KOPT-K1 (cell line): ENCODE data around the gene HNRNPD.
A peak's percentile ranks its signal among the peaks of the same experiment; 100 is the strongest.
"Not testable (repeated sequence)": the region's sequence is repeated elsewhere in the genome, so short reads cannot be mapped to it uniquely, and the experiment has no call there.

Experiments
- H3K27ac ChIP-seq: fragments of 200-600 bp; sonication (generic); 2 replicates; pipeline ENCODE4 v1.5.1; 2016; ENCODE audit warnings: antibody characterized with exemption, mild to moderate bottlenecking, low read depth, low read length; ENCODE audit not compliant: poor library complexity, severe bottlenecking
- H3K36me3 ChIP-seq: fragments of 200-600 bp; sonication (generic); 2 replicates; pipeline ENCODE4 v1.5.1; 2017; ENCODE audit warnings: antibody characterized with exemption, mild to moderate bottlenecking, low read length, moderate library complexity; ENCODE audit not compliant: insufficient read depth
- H3K9me3 ChIP-seq: fragments of 200-600 bp; sonication (generic); 2 replicates; pipeline ENCODE4 v1.5.1; 2017; ENCODE audit warnings: antibody characterized with exemption, low read length, mild to moderate bottlenecking; ENCODE audit not compliant: insufficient read depth, poor library complexity, severe bottlenecking

The HNRNPD gene

GRCh38 chr4:82382751-82383150 lies 9.0 kb upstream of the HNRNPD start:
- H3K36me3 ChIP-seq: peaks cover 11% of the 10 kb centered on the region; the same call in 1 of the 2 replicates
- peaks cover 36% of the 10 kb centered on the region for H3K9me3 ChIP-seq
- no peak overlapping the region for H3K27ac ChIP-seq

- H3K27ac ChIP-seq: no peak overlapping the region
These were observed 8.0 kb upstream of the HNRNPD start for GRCh38 chr4:82381661-82382296.

DNA sequence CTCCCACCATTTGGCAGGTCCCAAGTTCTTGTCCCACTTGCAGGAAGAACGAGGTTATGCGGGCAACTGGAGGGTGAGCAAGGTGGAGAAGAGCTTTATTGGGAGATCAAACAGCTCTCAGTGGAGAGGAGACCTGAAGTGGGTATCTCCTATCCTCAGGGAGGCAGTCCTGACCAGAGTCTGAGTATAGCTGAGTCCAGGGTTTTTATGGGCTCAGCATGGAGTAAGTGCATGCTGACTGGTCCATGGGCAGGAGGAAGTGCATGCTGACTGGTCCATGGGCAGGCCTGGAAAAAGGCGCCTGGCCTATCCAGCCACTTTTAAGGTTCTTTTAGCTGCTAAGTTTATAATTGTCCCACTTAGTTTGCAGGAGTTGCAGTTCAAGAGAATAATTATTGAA lies 7.4 kb upstream of the HNRNPD start:
- Histone ChIP-seq H3K9me3 (peaks cover 36% of the 10 kb centered on the region), H3K36me3 (peaks cover 11% of the 10 kb centered on the region; the same call in 1 of the 2 replicates), H3K27ac (peak overlapping the region; percentile 38)

More at GRCh38 chr4:82381661-82382296, 8.0 kb upstream of the HNRNPD start:
- Histone ChIP-seq H3K36me3 (peaks cover 11% of the 10 kb centered on the region; the same call in 1 of the 2 replicates), H3K9me3 (peaks cover 36% of the 10 kb centered on the region)

DNA sequence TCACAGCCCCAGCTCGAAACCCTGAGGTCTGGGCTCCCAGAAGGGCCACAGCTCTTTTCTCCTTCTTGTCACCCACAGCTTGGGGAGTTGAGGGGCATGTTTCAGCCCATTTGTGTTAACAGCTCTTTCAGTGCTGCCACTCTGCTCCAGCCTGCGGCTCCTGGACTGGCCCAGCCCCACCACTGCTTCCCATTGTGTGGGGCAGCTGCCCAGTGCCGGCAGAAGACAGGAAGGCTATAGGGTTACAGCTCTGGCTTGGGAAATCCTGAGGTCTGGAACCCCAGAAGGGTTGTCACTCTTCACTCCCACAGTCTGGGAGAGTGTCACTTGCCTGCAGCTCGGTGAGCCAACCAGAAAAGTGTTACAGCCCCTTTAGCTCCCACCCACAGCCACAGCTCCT lies 7.0 kb upstream of the HNRNPD start:
- H3K27ac ChIP-seq: peak overlapping the region; percentile 38
- H3K9me3 ChIP-seq: peaks cover 33% of the 10 kb centered on the region
- peaks cover 11% of the 10 kb centered on the region; the same call in 1 of the 2 replicates for H3K36me3 ChIP-seq

DNA sequence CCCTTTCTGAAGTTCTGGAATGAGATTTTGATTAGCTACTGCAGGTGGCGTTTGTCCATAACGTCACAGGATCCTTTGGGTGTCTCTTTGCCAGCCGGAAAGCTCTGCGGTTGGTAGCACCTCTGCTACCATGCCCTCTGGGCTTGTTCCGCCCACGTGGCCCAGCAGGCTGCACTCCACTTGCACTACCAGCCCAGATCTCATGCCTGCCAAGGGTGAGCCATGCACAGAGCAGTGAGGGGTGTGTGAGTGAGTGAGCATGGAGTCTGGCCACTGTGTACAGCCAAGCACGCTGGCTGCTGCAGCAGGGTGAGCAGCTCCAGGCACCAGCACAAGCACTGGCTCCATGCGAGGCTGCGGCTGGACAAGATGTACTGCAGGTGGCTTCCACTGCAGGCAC lies 6.6 kb upstream of the HNRNPD start:
- peaks cover 28% of the 10 kb centered on the region for H3K9me3 ChIP-seq
- peak overlapping the region; percentile 38 for H3K27ac ChIP-seq
- peaks cover 11% of the 10 kb centered on the region; the same call in 1 of the 2 replicates for H3K36me3 ChIP-seq

- Histone ChIP-seq H3K36me3 (peaks cover 29% of the 10 kb centered on the region), H3K27ac (no peak overlapping the region), H3K9me3 (peaks cover 9% of the 10 kb centered on the region)
These were observed 2.3 kb upstream of the HNRNPD start for GRCh38 chr4:82376109-82376508.

GRCh38 chr4:82373486-82373815 lies 340 bp downstream of the HNRNPD start:
- H3K36me3 ChIP-seq: peaks cover 46% of the 10 kb centered on the region
- no peaks in the 10 kb centered on the region for H3K9me3 ChIP-seq
- H3K27ac ChIP-seq: peak overlapping the region; percentile 92

- Histone ChIP-seq H3K9me3 (no peaks in the 10 kb centered on the region), H3K36me3 (peaks cover 53% of the 10 kb centered on the region)
These were observed 990 bp downstream of the HNRNPD start for GRCh38 chr4:82372517-82373485.

GRCh38 chr4:82371497-82371896 lies 2.3 kb downstream of the HNRNPD start:
- Histone ChIP-seq H3K9me3 (no peaks in the 10 kb centered on the region), H3K27ac (peak overlapping the region; percentile 92), H3K36me3 (peaks cover 66% of the 10 kb centered on the region)

More at GRCh38 chr4:82372517-82373485, 990 bp downstream of the HNRNPD start:
- peak overlapping the region; percentile 92 for H3K27ac ChIP-seq

- Histone ChIP-seq H3K27ac (no peak overlapping the region), H3K36me3 (peaks cover 99% of the 10 kb centered on the region), H3K9me3 (no peaks in the 10 kb centered on the region)
These were observed 6.2 kb downstream of the HNRNPD start for GRCh38 chr4:82367438-82368097.

DNA sequence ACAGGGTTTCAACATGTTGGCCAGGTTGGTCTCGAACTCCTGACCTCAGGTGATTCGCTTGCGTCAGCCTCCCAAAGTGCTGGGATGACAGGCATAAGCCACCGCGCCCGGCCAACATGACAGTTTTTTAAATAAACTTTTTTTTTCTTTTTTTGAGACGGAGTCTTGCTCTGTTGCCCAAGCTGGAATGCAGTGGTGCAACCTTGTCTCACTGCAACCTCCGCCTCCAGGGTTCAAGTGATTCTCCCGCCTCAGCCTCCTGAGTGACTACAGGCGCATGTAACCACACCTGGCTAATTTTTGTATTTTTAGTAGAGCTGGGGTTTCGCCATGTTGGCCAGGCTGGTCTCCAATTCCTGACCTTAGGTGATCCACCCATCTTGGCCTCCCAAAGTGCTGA lies 7.4 kb downstream of the HNRNPD start:
- not testable (repeated sequence) for H3K27ac ChIP-seq, H3K9me3 ChIP-seq
- H3K36me3 ChIP-seq: peaks cover 99% of the 10 kb centered on the region

DNA sequence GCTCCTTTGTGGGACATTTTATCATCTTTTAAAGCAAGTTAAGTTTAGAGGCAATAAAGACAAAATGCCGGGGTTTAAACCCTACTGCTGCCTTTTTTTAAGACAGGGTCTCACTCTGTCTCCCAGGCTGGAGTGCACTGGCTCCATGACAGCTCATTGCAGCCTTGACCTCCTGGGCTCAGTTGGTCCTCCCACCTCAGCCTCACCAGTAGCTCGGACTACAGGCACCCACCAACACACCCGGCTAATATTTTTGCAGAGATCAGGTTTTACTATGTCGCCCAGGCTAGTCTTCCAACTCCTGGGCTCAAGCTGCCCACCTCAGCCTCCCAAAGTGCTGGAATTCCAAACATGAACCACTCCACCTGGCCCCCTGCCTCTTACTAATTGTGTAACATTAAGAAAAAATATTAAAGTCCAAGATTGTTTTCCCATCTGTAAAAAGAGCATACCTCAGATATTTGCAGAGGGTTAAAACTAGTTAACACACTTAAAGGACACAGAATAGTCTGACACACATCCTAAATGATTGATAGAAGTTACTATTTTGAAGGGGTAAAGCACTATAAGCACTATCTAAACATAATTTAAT lies 9.8 kb downstream of the HNRNPD start:
- H3K9me3 ChIP-seq: no peaks in the 10 kb centered on the region
- H3K27ac ChIP-seq: no peak overlapping the region
- H3K36me3 ChIP-seq: peaks cover 98% of the 10 kb centered on the region

DNA sequence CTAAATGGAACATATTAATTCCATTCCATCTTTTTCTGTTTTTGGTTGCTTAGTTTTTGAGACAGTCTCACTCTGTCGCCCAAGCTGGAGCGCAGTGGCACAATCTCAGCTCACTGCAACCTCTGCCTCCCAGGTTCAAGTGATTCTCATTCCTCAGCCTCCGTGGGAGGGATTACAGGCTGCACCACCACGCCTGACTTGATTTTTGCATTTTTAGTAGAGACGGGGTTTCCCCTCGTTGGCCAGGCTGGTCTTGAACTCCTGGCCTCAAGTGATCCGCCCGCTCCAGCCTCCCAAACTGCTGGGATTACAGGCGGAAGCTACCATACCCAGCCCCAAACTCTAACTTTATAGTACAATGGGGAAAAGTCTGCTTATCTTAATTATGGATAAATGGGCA lies 11.2 kb downstream of the HNRNPD start:
- H3K27ac ChIP-seq: no peak overlapping the region
- no peaks in the 10 kb centered on the region for H3K9me3 ChIP-seq
- peaks cover 98% of the 10 kb centered on the region for H3K36me3 ChIP-seq

DNA sequence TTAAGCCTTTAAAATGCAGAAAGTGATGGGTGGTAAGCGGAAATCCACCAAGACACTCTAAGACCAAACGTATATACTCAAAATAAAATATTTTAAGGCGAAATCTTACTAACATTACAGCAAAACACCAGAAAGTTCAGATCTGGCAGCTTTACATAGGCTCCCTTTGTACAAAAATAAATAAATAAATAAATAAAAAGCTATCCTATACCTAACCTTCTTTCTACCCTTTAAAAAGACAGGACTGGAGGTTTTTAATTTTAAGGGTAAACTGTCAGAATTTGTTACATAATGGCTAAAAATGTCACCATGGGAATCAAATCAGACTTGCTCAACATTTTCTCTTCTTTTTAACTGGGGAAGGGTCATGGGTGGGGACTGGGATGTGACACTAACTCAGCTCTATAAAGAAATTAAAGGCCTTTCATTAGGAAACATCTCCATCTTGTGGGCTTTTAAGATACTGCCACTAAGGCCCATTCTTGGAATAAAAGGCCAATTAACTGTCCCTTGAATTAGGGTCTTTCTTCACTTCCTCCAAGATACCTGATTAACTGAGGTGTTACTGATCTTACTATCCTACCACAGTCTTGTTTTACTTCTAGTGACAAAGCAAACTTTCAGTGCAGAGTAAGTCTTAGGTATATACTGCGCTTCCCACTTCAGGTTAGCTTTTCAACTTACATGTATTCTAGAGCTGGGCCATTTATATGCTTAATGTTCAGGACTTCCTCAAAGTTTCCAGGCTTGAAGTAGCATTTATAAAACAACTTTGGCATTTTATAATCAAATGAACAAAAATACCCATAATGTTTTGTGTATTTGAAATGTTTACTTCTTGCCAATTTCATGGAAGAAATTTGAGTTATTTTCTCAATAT lies 13.3 kb downstream of the HNRNPD start:
- Histone ChIP-seq H3K27ac (no peak overlapping the region), H3K9me3 (no peaks in the 10 kb centered on the region), H3K36me3 (peaks cover 98% of the 10 kb centered on the region)
